HG03571 (cell line): ENCODE measurements around the gene SLC6A7.

Source experiments
- ATAC-seq: cut with Tn5 transposase; IDR thresholded peaks from one replicate; pipeline ENCODE4 v1.9.1; 2021; ENCODE audit not compliant: unreplicated experiment

SLC6A7 gene

DNA sequence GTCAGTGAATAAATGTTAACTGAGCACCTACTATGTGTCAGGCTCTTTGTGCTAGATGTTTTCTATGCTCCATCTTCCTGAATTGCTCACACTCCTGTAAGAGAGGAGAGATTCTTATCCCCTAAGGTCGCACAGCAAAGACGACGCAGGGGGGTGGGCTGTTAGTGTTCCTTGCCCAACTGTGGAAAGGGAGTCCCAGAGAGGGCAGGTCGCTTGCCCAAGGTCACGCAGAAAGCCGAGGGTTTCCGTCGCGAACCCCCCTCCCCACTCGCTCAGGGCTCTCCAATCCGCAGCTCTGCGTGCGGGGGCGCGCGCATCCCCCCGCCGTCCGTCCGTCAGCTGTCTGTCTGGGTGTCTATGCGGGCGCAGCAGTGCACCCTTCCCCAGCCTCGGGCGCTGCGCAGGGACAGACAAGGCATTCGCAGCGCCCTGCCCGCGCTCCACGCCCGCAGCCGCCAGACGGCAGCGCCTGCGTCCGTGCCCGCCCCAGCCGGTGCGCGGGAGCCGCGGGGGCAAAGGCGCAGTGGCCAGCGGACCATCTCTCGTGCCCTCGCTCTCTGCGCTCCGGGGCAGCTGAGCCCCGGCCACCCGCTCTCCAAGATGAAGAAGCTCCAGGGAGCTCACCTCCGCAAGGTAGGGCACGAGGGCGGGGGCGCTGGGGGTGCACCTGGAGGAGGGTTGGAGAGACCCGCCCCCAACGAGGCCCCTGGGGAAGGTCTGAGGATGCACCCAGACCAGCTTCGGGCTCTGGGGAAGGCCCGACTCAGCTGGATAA is at the start of gene SLC6A7:
Gene SLC6A7, plus strand, starts transcription at position 335 of the 775 bp plus-strand sequence. Its CDS starts 266 bp downstream, at position 601.
- ATAC-seq: no peak

DNA sequence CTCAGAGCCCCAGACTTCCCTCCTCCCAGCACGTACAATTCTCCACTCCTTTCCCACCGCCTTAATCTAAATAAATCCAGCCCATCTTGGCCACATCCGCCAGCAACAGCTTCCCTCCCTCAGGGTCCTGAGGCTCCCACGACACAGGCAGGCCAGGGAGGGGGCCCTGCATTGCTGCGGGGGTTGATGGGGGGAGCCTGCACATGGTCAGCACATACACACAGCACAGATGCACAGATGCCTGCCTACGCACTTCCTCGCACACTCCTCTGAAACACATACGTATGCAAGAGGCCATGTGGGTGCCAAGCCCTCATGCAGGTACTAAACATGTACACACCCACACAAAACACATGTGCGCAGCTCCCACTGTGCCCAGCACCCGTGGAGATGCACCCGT is 49.0 kb upstream of the SLC6A7 start:
- ATAC-seq: no peak

DNA sequence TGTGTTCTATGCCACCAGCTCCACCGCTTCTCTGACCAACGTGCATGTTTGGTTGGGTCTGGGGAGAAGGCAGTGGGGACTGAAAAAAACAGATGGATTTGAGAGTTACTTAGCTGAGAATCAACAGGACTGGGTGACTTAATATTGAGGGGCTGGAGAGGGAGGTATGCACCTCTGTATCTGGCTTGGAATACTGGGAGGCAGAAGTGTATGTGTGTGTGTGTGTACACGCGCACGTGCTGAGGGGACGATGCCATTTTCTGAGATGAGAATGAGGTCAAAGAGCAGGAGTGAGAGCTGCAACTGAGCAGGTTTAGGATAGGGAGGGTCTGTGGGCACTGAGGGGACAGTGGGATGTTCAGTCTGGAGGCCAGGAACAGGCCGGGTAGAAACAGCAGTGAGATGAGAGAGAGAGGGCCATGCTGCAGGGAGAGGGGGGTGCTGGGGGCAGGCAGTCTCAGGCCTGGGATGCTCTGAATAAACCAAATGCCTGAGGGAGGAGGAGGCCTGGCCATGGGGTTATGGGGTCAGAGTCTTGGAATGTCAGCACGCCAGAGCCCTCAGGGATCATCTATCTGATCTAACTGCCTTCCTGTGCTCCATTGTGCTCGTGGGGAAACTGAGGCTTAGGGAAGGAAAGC is 48.2 kb upstream of the SLC6A7 start:
- ATAC-seq: no peak

DNA sequence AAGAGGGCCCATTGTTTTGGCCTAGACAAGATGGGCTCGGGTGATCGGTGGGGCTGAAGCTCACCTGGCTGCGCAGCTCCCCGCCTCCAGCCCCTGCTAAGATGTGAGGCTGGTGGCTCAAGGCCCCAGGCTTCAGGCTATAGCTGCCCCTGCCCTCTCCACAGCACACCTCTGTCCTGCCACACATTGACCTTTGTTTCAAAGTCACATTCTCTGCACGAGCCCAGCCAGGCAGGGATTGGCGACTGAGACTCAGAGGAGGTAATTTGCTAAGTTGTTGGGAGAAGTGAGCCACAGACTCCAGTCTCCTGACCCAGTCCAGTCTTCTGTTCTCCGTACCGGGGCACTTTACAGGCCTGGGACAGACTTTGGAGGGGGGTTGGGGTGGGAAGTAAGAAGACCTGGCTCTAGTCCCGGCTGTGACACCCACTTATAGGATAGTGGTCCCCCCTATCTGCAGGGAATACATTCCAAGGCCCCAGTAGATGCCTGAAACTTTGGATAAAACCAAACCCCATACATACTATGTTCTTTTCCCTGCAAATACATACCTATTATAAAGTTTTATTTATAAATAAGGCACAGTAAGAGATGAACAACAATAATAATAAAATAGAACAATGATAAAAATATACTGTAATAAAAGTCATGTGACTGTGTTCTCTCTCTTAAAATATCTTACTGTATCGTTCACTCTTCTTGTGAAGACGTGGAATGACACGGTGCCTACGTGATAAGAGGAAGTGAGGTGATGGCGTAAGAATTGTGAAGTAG is 47.5 kb upstream of the SLC6A7 start:
- no peak for ATAC-seq

DNA sequence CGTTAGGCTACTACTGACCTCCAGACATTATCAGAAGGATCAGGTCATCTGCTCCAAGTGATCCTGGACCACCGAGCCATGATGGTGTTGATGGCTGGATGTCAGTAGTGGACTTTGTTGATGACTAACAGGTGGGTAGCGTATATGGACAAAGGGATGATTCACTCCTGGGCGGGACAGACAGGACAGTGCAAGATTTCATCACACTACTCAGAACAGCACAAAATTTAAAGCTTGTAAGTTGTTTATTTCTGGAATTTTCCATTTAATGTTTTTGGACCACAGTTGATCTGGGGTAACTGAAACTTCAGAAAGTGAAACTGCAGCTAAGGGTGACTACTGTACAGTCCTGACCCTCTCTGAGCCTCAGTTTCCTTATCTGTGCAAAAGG is 46.9 kb upstream of the SLC6A7 start:
- ATAC-seq: no peak

DNA sequence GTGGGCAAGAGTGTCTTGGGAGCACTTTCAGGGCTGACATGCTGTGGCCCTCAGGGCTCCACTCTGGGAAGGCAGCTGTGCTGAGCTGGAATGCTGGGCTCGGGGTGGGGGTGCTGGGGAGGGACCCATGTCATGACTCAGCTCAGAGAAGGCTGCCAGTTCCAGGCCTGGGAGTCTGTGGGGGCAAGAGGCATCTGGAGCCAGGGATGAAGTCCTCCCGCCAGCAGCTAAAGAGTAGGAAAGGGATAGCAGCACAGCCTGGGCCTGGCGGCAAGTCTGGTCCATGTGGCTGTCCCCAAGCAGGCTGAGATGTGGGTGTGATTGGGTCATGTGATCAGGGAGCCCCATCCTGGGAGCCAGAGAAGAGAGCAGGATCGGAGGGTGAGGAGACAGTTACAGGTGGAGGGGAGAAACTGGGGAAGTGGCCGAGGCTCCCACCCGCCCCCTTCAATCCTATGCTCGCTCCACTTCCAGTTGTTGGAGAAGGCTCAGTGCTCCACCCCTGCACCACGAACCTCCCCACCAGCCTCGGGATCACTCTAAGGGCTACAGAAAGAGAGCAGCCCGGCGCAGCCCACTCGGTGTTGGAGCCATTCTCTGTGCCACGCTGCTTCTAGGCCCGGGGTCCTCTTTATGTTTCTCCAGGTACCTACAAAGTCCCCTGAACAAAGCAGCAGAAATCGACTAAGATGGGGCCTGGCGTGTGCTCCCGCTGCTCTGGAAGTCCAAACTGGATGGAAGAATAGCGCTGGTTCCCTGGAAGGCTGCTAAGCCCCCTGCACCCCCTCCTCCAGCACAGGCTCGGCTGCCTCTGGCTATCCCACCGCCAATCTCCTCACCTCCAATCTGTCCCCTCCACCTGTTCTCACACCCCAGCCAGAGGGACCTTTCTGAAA is 46.3 kb upstream of the SLC6A7 start:
- ATAC-seq: no peak

DNA sequence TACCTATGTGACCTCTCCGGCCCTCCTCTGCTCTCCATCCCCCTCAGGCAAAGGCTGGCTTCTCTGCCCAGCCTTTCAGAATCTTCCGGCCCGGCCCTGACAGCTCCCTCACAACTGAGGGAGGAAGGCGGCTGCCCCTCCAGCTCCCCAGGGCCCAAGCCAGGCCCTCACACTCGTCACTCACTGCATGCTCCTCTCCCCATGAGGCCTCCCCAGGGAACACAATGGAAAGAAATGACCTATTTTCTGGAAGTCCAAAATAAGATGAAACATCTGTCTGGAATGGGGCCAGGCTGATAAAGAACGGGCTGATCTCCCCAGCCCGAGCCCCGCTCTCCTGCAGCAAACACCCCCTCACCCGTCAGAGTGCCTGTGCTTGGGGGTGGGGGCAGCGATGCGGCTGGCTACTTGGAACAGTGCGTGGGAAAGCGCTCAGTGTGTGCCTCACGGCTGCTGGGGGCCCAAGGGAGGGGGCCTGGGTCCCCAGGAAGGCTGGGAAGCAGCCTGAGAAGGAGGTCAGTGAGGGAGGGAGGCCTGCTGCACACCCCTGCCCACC is 45.5 kb upstream of the SLC6A7 start:
- no peak for ATAC-seq

DNA sequence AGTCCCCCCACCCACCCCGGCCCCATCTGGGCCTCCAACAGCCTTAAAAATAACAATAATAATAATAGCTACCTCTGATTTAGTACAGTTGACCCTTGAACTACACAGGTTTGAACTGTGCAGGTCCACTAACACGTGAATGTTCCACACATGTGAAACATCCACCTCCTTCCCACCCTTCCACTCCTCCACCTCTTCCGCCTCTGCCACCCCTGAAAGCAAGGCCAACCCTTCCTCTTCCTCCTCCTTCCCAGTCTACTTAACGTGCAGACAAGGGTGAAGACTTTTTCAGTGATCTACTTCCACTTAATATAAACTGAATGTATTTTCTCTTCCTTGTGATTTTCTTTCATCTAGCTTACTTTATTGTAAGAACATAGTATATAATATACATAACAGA is 45.0 kb upstream of the SLC6A7 start:
- no peak for ATAC-seq

DNA sequence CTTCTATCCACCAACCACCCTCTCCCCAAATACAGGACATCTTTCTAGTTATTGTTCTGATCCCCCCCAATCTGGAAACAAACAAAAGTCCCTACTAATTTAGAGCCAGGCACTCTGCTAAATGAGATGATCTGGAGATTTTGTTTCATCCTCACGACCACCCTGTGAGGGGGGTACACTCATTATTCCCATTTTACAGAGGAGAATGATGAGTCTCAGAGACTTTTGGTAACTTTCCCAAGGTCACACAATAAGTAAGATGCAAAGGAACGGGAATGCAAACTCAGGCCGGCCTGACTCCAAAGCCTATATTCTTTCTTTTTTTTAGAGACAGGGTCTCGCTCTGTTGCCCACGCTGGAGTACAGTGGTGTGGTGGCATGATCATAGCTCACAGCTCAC is 43.6 kb upstream of the SLC6A7 start:
- ATAC-seq: no peak

DNA sequence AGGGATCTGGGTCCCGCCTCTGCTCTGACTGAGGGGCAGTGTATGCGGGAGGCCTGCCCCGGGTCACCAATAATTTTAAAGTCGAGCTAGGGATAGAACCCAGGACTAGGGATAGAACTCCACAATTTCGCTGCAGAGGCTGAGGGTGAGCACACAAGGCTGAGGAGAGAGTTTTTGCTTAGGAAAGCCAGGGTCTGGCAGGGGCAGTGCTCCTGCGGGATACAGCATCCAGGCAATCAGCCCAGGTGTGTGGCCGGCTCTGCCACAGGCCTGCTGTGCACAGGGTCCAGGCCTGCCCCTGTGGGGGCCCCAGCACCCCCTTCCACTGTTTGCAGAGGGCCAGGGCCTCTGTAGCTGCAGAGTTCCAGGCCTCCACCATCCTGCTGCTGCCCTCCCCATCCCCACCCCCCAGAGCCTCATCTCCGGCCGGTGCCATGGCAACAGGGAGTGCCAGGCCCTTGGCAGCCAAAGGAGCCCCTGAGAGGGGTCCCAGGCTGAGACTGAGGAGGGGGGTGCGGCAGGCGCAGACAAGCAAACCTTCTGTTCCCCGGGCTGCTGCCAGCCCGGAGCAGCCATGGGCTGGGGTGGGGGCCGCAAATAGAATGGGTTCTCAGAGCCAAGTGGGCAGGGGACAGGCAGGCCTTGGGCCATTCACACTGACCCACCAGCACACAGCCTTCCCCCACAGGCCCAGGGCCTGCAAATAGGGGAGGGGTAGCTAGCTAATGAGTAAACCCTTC is 42.8 kb upstream of the SLC6A7 start:
- no peak for ATAC-seq

DNA sequence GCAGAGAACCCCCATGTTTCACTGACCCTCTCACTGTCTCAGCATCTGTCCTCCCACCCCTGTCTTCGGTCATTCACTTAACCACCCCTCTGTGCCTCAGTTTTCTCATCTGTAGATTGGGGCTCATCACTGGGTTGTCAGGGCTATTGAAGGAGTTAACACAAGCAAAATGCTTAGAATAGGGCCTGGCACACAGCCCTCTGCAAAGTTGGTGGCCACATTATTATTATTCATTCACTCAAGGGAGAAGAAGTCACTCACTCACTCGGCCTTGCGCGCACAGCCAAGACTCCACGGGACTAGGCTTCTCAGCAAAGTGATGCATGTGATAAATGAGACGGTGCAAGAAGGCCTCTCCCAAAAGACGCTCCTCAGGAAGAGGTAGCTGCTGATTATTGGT is 42.2 kb upstream of the SLC6A7 start:
- no peak for ATAC-seq

DNA sequence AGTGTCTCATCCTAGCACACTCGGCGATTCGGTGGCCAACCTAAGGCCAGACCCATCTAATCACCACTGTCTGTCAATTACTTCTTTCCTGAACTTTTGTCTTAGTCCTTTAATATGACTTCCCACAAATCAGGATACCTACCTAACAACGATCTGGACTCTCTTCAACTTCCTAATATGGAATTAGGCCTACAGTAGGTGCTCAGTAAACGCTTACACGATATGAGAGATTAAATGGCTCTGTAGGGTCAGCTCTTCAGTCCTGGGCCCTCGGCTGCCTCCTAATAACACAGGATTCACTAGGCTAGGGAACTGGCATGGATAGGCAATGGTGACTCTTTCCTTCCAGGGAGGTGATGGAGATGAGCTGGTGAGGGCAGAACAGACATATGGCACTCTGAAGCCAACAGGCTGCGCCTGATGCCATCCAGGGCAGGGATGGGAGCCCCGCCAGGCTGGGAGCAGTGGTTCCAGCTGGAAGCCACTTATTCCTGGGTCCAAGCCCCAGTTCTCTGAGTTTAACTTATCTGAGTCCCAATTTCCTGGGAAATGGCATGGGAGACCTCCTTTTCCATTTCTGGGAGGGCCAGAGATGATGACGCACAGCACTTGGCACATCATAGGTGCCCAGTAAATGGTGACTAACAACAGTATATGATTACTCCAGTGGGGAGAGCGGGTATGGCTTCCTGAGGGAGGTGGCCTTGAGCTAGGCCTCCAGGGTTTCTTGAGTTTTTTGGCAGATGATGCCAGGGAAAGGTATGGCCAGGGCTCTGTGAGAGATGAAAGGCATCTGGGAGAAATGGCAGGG is 41.5 kb upstream of the SLC6A7 start:
- no peak for ATAC-seq

DNA sequence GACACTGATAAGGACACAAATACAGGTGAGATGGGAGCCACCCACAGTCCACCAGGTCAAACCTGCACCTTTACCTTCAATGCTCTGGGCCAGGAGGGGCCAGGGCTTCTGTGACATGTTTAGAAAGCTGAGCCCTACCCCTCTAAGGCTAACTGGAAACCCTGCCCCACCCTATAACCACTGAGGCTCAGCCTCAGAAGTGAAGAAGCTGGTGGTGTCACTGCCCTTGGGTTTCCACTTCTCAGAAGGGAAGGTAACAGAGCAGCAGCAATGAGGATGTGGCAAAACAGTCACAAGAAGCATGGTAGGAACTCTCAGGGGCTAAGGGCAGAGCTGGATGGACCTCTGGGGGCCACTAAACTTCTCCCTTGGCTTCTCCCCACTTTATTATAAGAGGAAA is 40.2 kb upstream of the SLC6A7 start:
- ATAC-seq: no peak

DNA sequence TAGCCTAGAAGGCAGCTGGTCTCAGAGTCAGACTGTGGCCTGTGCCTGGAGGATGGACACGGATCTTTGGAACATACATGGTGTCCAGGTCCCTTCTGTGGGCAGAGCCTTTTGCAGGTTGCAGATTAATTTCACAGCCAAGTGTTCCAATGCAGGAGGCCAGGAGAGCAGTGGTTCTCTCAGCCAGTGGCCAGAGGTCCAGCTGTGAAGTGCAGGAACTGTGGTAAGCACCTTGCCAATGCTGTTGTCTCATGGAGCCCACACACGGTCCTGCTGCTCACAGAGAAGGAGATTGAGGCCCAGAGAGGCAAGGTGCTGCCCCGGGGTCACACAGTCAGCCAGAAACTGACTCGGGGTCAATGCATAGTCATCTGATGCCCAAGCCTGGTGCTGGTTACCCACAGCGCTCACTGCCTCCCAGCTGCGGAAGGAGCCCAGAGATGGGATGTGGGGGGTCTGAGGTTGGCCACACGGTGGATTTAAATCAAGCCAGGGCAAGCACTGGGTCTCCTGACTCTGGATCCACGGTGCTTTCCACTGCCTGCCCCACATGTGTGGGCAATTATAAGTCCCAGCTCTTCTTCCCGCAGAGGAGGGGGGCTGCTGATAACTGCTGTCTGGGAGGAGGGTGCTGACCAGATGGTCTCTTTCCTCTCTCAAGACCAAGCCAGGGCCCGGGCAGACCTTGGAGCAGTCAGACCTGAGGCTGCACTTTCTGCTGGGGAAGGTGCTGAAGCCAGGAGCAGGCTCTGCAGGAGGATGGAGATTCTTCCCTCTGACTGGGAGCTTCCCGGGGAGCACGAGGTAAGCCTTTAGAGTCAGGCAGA is 37.0 kb upstream of the SLC6A7 start:
- ATAC-seq: no peak

DNA sequence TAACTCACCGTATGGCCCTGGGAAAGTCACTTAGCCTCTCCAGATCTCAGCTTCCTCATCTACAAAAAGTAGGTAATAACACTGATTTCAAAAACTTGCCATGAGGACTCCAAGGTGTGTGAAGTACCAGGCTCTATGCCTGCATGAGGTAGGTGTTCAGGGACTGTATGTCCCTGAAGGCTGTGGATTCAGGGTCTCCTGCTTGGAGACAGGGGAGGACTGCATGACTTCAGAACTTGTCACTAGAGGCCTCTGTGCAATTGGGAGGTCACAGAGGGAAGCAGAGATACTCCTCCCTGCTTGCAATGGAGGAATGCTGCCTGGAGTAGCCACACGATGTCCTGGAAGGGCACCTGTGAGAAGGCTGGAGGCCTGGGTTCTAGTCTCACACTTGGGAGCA is 36.4 kb upstream of the SLC6A7 start:
- ATAC-seq: no peak

DNA sequence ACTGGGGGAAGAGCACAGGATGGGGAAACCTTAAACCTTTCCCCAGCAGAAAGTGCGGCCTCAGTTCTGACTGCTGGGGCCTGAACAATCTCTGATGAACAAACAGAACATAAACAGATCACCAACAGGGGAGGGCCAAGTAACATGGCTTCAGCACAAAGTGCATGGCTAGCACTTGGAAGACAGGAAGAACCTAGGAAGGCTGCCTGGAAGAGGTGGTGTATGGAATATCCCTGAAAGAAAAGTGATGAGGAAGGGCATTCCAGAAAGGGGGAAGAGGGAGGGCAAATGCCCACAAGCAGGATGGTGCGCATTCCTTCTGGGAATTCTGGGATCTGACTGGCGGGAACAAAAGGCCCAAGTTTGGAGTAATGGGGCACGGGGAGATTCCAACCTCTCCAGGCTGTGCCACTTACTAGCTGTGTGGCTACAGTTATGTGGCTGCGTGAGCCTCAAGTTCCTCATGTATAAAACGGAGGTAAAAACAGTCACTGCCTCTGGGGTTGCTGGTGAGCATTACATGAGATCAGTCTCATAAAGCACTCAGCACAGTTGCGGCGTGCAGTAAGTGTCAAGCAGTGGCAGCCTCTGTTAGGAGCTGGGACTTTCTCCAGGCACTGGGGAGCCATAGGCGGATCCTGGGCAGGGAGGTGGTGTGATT is 35.8 kb upstream of the SLC6A7 start:
- ATAC-seq: no peak

DNA sequence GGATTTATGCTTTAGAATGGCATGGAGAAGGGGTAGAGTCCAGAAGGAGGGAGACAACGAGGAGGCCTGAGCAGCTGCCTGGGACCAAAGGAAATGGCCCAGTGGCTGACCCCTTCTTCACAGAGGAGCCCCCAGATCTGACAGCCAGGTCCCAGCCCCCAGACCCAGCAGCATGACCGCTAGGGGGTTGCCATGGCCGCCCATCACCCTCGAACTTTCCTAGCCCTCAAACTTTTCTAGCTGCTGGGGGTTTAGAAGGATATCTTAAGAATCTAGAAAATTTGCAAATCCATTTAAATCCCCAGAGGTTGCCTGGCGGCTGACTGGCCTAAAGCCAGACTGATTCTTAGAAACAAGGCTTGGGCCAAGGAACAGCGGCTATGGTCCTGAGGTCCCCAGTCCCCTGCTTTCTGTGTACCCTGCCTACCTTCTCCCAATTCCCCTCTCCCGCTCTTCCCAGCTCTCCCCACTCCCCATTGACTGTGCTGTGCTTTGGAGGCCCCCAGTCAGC is 35.2 kb upstream of the SLC6A7 start:
- ATAC-seq: no peak
